ENCODE results near the gene SH2D4B. TPM values are rescaled to one million over a fixed set of nuclear protein-coding genes. Genes with fewer than 3 reads are reported as not detected.

The SH2D4B gene
- total and polyA plus RNA-seq, 2 of the 13 experiments (the other 11 are each of a cell fraction or from before 2014, with no cell fraction given): not detected

DNA sequence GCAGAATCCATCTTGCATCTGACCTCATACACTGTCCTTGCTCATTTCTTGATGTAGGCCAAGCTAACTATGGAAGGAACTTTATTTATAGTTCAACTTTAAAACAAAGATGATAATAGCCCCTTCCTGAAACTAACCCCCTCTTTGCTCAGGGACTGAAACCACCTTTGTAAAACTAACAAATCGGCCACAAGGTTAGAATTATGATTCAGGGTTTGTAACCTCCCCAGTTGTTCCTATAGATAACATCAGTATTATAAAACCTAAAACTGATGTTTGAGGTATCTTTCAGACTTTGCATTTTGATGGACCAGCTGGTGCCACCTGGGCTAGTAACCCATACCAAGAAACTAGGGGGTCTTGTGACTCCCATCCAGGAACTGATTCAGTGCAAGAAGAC is 143.4 kb downstream of the SH2D4B start:
- no peak for FAIRE-seq
- CTCF ChIA-PET (ENCODE audit: low intra/inter-chr PET ratio, low total read pairs): no interaction called here

DNA sequence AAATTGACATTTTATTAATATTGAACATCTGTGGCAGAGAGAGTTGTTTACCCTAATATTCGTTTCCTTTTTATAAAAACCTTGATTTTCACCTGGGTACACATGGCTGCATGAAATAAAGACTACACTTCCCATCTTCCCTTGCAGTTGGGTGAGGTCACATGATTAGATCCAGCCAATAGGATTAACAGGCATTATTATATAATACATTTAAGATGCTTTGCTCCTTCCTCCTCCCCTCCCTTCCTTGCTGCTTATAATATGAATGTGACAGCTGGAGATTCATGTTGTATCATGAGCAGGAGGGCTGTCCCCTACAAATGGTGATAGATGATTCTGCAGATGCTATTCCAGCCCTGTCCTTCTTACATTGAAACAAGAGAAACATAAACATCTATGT is 146.6 kb downstream of the SH2D4B start:
- no peaks in the 10 kb centered on the region for H3K79me2 ChIP-seq (ENCODE audit: insufficient read depth, low read length)
- H3K27me3 ChIP-seq (ENCODE audit: control insufficient read depth in 1 of 2, insufficient read depth in 2 of 2, low read length in 2 of 2): no peaks in the 10 kb centered on the region
- no TSS peak for BruUV-seq (replicated peaks)
- H2AFZ ChIP-seq (ENCODE audit: low read length): no peak overlapping the region
- DNase-seq (ENCODE audit: low spot score) (no peak), FAIRE-seq (no peak), ATAC-seq (no peak)
- CTCF ChIA-PET (ENCODE audit: low intra/inter-chr PET ratio, low total read pairs): no interaction called here
- in situ Hi-C loops (cut with HindIII; ENCODE audit: extremely low pct_ligation_motif_present, low pct_unique_long_range_greater_than_20kb) (no loop called here), intact Hi-C loops (cut with micrococcal nuclease; ENCODE audit: unreplicated experiment) (no loop called here)
- no peaks in the 10 kb centered on the region for H3K9me3 ChIP-seq (ENCODE audit: low read length)
- no peaks in the 10 kb centered on the region for H4K20me1 ChIP-seq (ENCODE audit: insufficient read depth, low read length)
- WGBS (ENCODE audit: low lambda C conversion rate): 2% methylated on average over 1 of the region's 1 CpG
- no peak overlapping the region for H3K9ac ChIP-seq (ENCODE audit: insufficient read depth, low read depth, low read length)
- H3K4me2 ChIP-seq (ENCODE audit: low read depth, low read length): no peak overlapping the region
- H3K27ac ChIP-seq (ENCODE audit: extremely low read length, insufficient read depth, low read length): no peak overlapping the region
- no peak overlapping the region for H3K4me3 ChIP-seq (replicated peaks in 1 of 3; ENCODE audit: insufficient read depth in 1 of 3, low read depth in 2 of 3, low read length in 3 of 3)
- H3K4me1 ChIP-seq (ENCODE audit: insufficient read depth, low read length): peaks cover 24% of the 10 kb centered on the region
- POLR2A ChIA-PET: no interaction called here
- H3K36me3 ChIP-seq (replicated peaks in 1 of 2; ENCODE audit: control insufficient read depth in 1 of 2, insufficient read depth in 2 of 2, low read length in 2 of 2): no peaks in the 10 kb centered on the region
- TF ChIP-seq ZNF180 (CRISPR knock-in tag; IDR thresholded peaks at IDR 0.05; ENCODE audit: borderline replicate concordance, low read depth): no peak
- no peak for TF ChIP-seq TEAD2 (CRISPR knock-in tag; IDR thresholded peaks at IDR 0.05)
- TF ChIP-seq KDM5B (CRISPR knock-in tag; IDR thresholded peaks at IDR 0.05; ENCODE audit: borderline replicate concordance): no peak
- peak; percentile 91 for TF ChIP-seq THAP11 (CRISPR knock-in tag; IDR thresholded peaks at IDR 0.05)
- TF ChIP-seq, protein P1, sequence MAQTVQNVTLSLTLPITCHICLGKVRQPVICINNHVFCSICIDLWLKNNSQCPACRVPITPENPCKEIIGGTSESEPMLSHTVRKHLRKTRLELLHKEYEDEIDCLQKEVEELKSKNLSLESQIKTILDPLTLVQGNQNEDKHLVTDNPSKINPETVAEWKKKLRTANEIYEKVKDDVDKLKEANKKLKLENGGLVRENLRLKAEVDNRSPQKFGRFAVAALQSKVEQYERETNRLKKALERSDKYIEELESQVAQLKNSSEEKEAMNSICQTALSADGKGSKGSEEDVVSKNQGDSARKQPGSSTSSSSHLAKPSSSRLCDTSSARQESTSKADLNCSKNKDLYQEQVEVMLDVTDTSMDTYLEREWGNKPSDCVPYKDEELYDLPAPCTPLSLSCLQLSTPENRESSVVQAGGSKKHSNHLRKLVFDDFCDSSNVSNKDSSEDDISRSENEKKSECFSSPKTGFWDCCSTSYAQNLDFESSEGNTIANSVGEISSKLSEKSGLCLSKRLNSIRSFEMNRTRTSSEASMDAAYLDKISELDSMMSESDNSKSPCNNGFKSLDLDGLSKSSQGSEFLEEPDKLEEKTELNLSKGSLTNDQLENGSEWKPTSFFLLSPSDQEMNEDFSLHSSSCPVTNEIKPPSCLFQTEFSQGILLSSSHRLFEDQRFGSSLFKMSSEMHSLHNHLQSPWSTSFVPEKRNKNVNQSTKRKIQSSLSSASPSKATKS (CRISPR knock-in tag; IDR thresholded peaks at IDR 0.05): no peak
- no peak for TF ChIP-seq IRF2 (CRISPR knock-in tag; IDR thresholded peaks at IDR 0.05)
- TF ChIP-seq NFYC (CRISPR knock-in tag; IDR thresholded peaks at IDR 0.05): peak; percentile 74
- TF ChIP-seq ZFP36L2 (CRISPR knock-in tag; IDR thresholded peaks at IDR 0.05): no peak
- TF ChIP-seq REPIN1 (CRISPR knock-in tag; IDR thresholded peaks at IDR 0.05; ENCODE audit: borderline replicate concordance, low read depth): no peak
- no peak for TF ChIP-seq POLR2AphosphoS5 (IDR thresholded peaks at IDR 0.05; ENCODE audit: low read depth, low read length)

More for the DNA sequence above, 143.4 kb downstream of the SH2D4B start:
- ATAC-seq (no peak), DNase-seq (ENCODE audit: low spot score) (no peak)
- H2AFZ ChIP-seq (ENCODE audit: low read length): no peak overlapping the region
- H4K20me1 ChIP-seq (ENCODE audit: insufficient read depth, low read length): no peaks in the 10 kb centered on the region
- POLR2A ChIA-PET: no interaction called here
- no peaks in the 10 kb centered on the region for H3K27me3 ChIP-seq (ENCODE audit: control insufficient read depth in 1 of 2, insufficient read depth in 2 of 2, low read length in 2 of 2)
- BruUV-seq (replicated peaks): no TSS peak
- TF ChIP-seq CBFB (CRISPR knock-in tag; IDR thresholded peaks at IDR 0.05): no peak
- TF ChIP-seq, protein P2, sequence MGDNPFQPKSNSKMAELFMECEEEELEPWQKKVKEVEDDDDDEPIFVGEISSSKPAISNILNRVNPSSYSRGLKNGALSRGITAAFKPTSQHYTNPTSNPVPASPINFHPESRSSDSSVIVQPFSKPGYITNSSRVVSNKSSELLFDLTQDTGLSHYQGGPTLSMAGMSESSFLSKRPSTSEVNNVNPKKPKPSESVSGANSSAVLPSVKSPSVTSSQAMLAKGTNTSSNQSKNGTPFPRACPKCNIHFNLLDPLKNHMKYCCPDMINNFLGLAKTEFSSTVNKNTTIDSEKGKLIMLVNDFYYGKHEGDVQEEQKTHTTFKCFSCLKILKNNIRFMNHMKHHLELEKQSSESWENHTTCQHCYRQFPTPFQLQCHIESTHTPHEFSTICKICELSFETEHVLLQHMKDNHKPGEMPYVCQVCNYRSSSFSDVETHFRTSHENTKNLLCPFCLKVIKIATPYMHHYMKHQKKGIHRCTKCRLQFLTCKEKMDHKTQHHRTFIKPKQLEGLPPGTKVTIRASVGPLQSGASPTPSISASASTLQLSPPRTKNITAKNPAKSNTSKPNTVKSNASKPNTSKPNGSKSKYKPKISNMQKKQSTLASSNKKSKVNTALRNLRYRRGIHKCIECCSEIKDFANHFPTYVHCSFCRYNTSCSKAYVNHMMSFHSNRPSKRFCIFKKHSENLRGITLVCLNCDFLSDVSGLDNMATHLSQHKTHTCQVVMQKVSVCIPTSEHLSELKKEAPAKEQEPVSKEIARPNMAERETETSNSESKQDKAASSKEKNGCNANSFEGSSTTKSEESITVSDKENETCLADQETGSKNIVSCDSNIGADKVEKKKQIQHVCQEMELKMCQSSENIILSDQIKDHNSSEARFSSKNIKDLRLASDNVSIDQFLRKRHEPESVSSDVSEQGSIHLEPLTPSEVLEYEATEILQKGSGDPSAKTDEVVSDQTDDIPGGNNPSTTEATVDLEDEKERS (CRISPR knock-in tag; IDR thresholded peaks at IDR 0.05): no peak
- H3K9ac ChIP-seq (ENCODE audit: insufficient read depth, low read depth, low read length): no peak overlapping the region
- no peaks in the 10 kb centered on the region for H3K79me2 ChIP-seq (ENCODE audit: insufficient read depth, low read length)
- no peak overlapping the region for H3K27ac ChIP-seq (ENCODE audit: extremely low read length, insufficient read depth, low read length)
- in situ Hi-C loops (cut with HindIII; ENCODE audit: extremely low pct_ligation_motif_present, low pct_unique_long_range_greater_than_20kb): no loop called here
- no peak overlapping the region for H3K4me3 ChIP-seq (replicated peaks in 1 of 3; ENCODE audit: insufficient read depth in 1 of 3, low read depth in 2 of 3, low read length in 3 of 3)
- no peak overlapping the region for H3K4me2 ChIP-seq (ENCODE audit: low read depth, low read length)
- H3K36me3 ChIP-seq (replicated peaks in 1 of 2; ENCODE audit: control insufficient read depth in 1 of 2, insufficient read depth in 2 of 2, low read length in 2 of 2): no peaks in the 10 kb centered on the region
- no peaks in the 10 kb centered on the region for H3K9me3 ChIP-seq (ENCODE audit: low read length)
- WGBS (ENCODE audit: low lambda C conversion rate): 6% methylated on average over 1 of the region's 1 CpG
- peaks cover 12% of the 10 kb centered on the region for H3K4me1 ChIP-seq (ENCODE audit: insufficient read depth, low read length)
- intact Hi-C loops (cut with micrococcal nuclease; ENCODE audit: unreplicated experiment): no loop called here

Data from HepG2 (cell line).